Measurements from ENCODE around the gene FBXW4.

- TF ChIP-seq CTCF (IDR thresholded peaks at IDR 0.05) (no peak), ZFX (IDR thresholded peaks at IDR 0.05; ENCODE audit: borderline replicate concordance) (no peak)
Observed at GRCh38 chr10:101682172-101682825, 12.7 kb downstream of the FBXW4 start.

Data from 22Rv1 (cell line).